GM13977 (cell line): ENCODE results near the gene NUMA1.

ENCODE experiments used
- DNase-seq: peaks from one replicate; pipeline ENCODE4 v3.0.0; 2012; ENCODE audit warnings: low spot score
- in situ Hi-C: fragments of 300-500 bp; cut with MboI; formaldehyde crosslinking; loops from one replicate; pipeline ENCODE4 v1.12.0; 2022; ENCODE audit warnings: low sequenced_read_pairs, low pct_unique_long_range_greater_than_20kb, mixed read lengths, inconsistent platforms; ENCODE audit not compliant: unreplicated experiment
- TF ChIP-seq, protein P1 (sequence below): IDR thresholded peaks from 2 replicates; pipeline ENCODE4 v1.5.1; 2012; ENCODE audit warnings: mild to moderate bottlenecking, control low read depth; ENCODE audit not compliant: insufficient read depth; ENCODE audit errors: extremely low read depth, missing control alignments

Gene NUMA1

GRCh38 chr11:72007089-72007476 lies 73.3 kb downstream of the NUMA1 start:
- TF ChIP-seq, protein P1, sequence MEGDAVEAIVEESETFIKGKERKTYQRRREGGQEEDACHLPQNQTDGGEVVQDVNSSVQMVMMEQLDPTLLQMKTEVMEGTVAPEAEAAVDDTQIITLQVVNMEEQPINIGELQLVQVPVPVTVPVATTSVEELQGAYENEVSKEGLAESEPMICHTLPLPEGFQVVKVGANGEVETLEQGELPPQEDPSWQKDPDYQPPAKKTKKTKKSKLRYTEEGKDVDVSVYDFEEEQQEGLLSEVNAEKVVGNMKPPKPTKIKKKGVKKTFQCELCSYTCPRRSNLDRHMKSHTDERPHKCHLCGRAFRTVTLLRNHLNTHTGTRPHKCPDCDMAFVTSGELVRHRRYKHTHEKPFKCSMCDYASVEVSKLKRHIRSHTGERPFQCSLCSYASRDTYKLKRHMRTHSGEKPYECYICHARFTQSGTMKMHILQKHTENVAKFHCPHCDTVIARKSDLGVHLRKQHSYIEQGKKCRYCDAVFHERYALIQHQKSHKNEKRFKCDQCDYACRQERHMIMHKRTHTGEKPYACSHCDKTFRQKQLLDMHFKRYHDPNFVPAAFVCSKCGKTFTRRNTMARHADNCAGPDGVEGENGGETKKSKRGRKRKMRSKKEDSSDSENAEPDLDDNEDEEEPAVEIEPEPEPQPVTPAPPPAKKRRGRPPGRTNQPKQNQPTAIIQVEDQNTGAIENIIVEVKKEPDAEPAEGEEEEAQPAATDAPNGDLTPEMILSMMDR: no peak
- in situ Hi-C loops: no loop called here
- no peak for DNase-seq

DNA sequence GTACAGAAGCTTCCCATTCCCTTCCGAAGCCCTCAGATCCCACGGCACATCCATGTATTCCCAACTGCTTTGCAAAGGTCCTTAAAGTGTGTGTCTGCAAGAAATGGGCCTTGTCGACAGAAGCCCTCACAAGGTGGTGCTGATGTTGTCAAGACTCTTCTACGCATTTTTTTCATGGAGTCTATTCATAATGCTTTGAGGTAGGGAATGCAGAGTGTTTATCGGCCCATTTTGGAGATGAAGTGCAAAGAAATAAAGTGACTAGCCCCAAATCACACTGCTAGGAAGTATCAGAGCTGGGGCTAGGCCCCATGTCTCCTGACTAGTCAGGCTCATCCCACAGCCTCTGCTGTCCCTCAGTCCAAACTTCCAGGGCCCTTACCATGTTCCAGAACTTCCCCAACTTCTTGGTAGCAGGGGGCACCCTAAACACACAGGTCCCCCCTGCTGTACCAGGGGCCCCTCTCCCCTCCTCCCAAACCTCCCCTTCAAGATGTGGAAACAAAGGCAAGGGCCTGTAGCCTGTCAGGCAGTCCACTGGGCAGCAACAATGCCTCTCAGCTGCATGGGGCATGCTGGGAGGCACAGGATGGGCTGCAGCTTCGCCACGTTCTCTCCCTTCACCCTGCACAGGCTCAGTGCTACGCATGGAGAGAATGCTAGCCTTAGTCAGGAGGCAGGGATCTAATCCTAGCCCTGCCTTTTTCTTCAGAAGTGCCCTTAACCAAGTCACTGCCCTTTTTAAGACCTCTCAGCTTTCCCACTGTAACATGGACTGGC lies 73.8 kb downstream of the NUMA1 start:
- in situ Hi-C loops: no loop called here
- DNase-seq: no peak
- TF ChIP-seq, protein P1: no peak

GRCh38 chr11:72005347-72006260 lies 74.7 kb downstream of the NUMA1 start:
- TF ChIP-seq, protein P1: no peak
- DNase-seq: no peak
- in situ Hi-C loops: no loop called here

GRCh38 chr11:72004515-72005346 lies 75.6 kb downstream of the NUMA1 start:
- TF ChIP-seq, protein P1: no peak
- in situ Hi-C loops: no loop called here

GRCh38 chr11:72003776-72004171 lies 76.6 kb downstream of the NUMA1 start:
- TF ChIP-seq, protein P1: no peak
- in situ Hi-C loops: no loop called here
- DNase-seq: no peak

More at GRCh38 chr11:72004515-72005346, 75.6 kb downstream of the NUMA1 start:
- DNase-seq: no peak
